Measurements from ENCODE around the gene TACC3.

DNA sequence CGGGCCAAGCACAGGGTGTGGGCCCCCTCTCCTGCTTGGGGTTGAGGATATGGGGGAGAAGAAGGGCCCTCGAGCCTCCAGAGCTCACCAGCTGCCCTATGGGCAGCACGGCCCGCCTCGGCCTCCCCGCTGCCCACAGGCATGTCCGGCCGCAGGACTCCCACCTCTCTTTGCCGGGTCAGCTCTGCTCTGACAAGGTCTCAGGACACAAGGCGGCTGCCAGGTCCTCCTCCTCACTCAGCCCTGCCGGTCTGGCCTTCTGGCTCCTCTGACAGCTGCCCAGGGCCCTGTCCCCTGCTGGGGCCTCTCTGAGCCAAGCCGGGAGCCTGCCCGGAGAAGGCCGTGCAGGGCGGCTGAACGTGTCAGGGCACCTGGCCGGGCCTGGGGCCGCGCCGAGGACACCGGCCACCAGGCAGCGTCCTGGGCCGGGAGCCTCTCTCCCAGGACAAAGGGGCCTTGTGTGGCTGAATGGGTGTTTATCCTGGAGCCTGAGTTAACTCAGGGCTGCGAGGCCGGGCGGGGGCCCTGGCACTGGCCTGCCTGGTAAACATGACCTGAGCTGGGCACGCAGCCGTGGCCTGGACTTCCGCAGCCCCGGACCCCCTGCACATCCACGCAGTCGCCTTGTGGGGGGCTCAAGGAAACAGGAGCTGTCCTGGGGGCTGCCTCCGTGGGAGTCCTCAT, 25.7 kb downstream of the TACC3 start:
- no peak for TF ChIP-seq CTCF (IDR thresholded peaks at IDR 0.05)
- no peak for TF ChIP-seq POLR2AphosphoS5 (IDR thresholded peaks at IDR 0.05)
